Left lobe of liver (tissue), 2 donors: ENCODE measurements around the gene CCDC182. TPM values are rescaled to one million over a fixed set of nuclear protein-coding genes. Genes with fewer than 3 reads are reported as not detected.

Experiments used
- ATAC-seq: fragments of 200-7000 bp; cut with Tn5 transposase; one replicate; pipeline ENCODE4 v1.9.1; 2020; ENCODE audit warnings: mild to moderate bottlenecking, moderate library complexity
- DNase-seq: peaks from one replicate; pipeline ENCODE4 v3.0.0-alpha.2; 2020; ENCODE audit warnings: low spot score
- total RNA-seq: library from RNA; stranded (reverse); gene quantifications from one replicate; pipeline ENCODE4 v1.2.1, GENCODE V29; 2021
- donor health status: DM: no; HTN: no; CAD: no; lungs with moderate emphysema.
- donor health status: DM: no; HTN: yes; CAD: no.

The CCDC182 gene
- total RNA-seq, 1 donor from 2014 or later: not detected

GRCh38 chr17:57730026-57730701 is 14.9 kb downstream of the CCDC182 start:
- ATAC-seq (no peak), DNase-seq (no peak)

- DNase-seq: no peak
These were observed 17.4 kb downstream of the CCDC182 start for GRCh38 chr17:57727630-57728175.

DNA sequence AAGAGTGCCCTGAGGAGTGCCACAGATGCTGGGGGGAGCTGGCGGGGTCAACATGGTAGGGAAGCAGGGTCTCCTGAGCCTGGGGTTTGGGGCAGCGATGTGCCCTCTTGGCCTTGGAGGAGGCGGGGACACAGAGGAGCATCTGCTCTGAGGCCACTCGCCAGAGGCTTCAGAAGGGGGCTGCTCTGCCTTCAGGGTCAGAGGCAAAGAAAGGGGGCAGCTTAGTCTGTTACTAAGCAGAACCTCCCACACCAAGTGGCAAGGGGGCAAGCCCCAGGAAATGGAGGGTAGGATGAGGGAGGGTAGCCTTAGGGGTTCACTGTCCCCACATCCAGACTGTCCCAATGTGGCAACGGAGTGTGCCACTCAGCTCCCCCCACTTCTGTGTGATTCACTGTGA is 18.3 kb downstream of the CCDC182 start:
- no peak for ATAC-seq

More at GRCh38 chr17:57727630-57728175, 17.4 kb downstream of the CCDC182 start:
- ATAC-seq: no peak

DNA sequence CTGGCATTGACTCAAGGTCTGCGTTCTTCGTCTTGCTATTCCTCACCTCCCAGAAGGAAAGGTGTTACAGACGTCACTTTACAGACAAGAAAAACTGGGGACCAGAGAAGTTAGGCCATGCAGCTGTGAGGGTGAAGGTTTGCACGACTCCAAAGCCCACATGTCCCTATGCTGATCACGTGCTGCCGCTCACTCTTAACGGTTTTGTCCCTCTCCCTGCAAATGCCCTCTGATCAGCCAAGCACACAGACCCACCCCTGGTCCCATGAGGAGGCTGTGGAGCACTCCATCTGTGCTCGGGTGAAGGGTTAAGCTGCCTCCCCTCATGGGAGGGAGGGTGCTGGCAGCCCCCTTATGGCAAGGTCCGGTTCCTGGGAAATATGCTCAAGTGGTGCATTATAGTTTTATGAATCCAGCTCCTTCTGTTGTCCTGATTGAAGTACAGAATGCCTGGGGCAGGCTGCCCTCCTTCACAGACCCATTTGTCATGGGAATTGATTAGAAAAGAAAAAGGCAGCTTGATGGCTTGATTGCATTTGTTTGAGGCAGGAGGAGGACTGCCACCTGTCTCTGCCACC is 18.8 kb downstream of the CCDC182 start:
- ATAC-seq (no peak), DNase-seq (no peak)

More for the DNA sequence above, 18.3 kb downstream of the CCDC182 start:
- DNase-seq: no peak

GRCh38 chr17:57724729-57725125 is 20.4 kb downstream of the CCDC182 start:
- no peak for ATAC-seq
- no peak for DNase-seq

DNA sequence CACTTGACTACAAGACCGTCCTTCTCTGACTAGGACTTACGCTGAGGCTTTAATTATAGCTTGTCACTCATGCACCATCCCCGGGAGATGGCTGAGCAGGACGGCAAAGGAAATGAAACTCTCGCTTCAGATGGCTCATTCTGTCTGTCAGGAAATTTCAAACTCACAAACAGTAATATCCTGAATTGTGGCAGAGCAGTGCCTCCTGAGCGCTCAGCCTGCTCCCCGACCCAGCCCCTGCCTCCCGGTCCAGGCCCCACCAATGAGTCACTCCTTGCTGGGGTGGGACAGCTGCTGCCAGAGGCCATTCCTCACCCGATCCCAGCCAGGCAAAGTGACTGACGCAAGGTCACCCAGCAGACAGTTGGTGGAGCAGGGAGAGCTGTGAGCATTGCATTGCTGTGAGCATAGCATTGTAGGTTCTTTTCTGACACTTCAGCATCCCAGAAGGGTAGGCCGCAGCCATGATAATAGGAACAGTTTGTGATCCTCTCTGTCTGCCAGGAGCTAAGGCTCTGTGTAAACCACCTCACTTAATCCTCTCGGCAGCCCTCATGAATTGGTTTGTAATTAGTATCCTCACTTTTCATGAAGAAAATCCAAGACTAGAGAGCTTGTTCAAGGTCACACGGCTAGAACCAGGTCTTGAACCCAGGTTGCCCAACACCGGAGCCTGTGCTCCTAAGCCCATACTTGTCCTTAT is 20.9 kb downstream of the CCDC182 start:
- DNase-seq: no peak

GRCh38 chr17:57723427-57724025 is 21.6 kb downstream of the CCDC182 start:
- no peak for DNase-seq
- no peak for ATAC-seq

More for the DNA sequence above, 20.9 kb downstream of the CCDC182 start:
- no peak for ATAC-seq

GRCh38 chr17:57722704-57723043 is 22.4 kb downstream of the CCDC182 start:
- DNase-seq: no peak
- no peak for ATAC-seq

DNA sequence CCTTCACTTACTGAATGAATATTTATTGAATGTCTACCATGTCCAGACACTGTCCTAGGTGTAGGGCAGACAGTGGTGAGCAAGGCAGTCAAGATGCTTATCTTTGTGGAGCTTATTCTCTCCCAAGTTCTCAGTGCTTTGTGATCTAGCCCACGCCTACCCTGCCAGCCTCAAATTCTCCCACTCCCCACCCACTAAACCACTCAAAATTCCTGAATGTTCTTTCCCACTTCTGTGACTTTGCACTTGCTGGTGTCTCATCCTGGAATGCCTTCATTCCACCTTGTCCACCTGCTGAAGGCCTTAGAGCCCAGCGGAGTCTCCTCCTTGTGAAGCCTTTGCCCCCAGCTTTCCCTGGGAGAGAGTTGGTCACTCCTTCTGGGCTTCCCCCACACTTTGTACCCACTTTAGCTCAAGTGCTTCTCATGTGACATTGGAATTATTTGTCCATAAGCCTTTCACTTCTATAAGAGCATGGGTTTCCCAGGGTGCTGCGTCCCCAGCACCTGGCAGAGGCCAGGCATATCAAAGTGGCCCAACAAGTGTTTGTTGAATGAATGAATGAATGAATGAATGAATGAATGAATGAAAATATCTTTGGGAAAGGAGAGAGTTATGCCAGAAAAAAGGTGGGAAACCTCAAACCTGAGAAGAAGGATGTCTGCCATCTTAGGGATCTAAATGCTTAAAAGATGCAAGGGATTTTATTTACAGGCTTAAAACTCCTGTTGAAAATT is 23.0 kb downstream of the CCDC182 start:
- DNase-seq (no peak), ATAC-seq (no peak)

DNA sequence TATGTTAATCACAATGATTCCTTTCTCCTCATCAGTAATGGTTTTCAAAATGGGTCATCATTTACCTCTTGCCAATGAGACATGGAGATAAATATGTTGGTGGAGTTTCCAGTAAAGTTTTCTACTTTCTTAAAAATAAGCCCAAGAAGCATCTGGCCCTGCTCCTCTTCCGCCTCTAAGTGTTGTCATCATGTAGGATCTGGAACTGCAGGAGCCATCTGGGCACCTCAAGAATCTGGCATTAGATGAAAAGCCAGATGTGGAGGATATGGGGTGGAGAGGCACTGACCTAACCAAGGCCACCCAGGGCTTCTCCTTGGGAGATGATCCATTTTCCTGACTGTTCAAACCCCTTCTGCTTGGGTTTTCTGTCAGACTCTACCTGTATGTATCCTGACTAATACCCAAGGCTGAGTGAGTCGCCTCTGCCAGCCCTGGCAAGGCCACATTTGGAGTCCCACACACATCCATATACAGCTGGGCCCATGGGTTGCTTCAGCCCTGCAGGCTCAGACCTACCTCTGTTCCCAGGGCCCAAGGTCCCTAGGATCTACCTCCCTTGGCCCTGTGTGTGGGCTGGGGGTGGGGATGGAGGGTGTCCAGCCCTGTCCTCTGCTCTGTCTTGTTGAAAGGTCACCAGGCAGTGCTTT is 24.6 kb downstream of the CCDC182 start:
- DNase-seq: no peak
- no peak for ATAC-seq

- DNase-seq (no peak), ATAC-seq (no peak)
These were observed 26.2 kb downstream of the CCDC182 start for GRCh38 chr17:57718878-57719277.

- no peak for ATAC-seq
- no peak for DNase-seq
These were observed 29.1 kb downstream of the CCDC182 start for GRCh38 chr17:57715981-57716380.

GRCh38 chr17:57714665-57715180 is 30.4 kb downstream of the CCDC182 start:
- no peak for ATAC-seq
- no peak for DNase-seq

DNA sequence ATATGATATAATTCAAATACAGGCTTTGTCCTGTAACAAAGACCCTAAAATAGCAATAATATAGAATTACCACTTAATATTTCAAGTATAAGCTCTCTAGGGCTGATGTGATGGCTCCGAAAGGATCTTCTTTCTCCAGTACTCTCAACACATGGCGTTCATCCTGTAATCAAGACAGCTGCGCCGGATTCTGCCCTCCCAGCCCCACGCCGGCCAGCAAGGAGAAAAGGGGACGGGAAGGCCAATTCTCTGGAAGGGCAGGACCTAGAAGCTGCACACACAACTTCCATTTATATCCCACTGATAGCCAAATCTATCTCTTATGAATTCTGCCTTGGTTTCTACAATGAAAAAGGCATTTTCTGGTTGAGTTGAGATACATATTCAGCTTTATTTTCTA is 32.0 kb downstream of the CCDC182 start:
- ATAC-seq (no peak), DNase-seq (no peak)

DNA sequence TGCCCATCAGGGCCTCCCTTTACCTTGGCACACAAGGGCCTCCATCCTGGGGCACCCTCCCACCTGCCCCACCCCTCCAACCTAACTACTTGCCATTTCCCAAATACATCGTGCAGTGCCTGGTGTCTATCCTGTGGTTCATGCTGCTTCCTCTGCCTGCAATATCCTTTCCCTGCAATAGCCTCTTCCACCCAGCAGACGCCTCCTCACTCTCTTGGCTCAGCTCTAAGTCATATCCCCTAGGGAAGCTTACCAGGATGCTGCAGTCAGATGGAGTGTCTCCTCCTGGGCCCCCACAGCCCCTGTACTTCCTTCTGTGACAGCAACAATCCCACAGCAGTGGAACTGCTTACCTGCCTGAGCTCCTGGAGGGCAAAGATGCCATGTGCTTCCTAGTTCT is 36.7 kb downstream of the CCDC182 start:
- DNase-seq: no peak
- ATAC-seq: no peak

GRCh38 chr17:57707892-57708291 is 37.2 kb downstream of the CCDC182 start:
- ATAC-seq: peak; percentile 38

GRCh38 chr17:57706761-57707160 is 38.3 kb downstream of the CCDC182 start:
- ATAC-seq (no peak), DNase-seq (no peak)

More at GRCh38 chr17:57707892-57708291, 37.2 kb downstream of the CCDC182 start:
- DNase-seq: no peak

- ATAC-seq (no peak), DNase-seq (no peak)
These were observed 39.0 kb downstream of the CCDC182 start for GRCh38 chr17:57705921-57706695.

DNA sequence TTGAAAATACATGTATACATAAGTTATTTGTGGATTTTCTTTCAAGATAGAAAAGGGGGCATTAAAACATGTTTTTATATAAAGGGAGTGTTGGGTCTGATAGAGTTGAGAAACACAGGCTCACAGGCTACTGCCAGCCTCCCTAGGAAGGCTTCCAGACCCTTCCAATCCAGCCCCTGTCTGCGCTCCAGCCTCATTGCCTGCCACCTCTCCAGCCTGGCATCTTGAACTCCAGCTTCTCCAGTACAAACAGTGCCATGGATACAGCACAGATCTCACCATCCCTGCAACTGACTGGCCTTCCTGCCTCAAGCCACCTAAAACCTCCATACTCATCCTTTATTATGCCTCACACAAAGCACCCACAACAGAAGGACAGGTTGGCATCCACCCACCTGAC is 40.7 kb downstream of the CCDC182 start:
- DNase-seq (no peak), ATAC-seq (no peak)
